K562 (cell line): Measurements from ENCODE around the gene TSSK2. TPM values are rescaled to one million over a fixed set of nuclear protein-coding genes. Genes with fewer than 3 reads are reported as not detected.

ENCODE experiments used
- AFF4 ChIP-seq: sonication (generic); formaldehyde crosslinking; IDR thresholded peaks from 2 replicates; pipeline ENCODE4 v1.8.0; 2023; ENCODE audit warnings: mild to moderate bottlenecking, missing genetic modification reagents
- ATF7 ChIP-seq: fragments of 450-650 bp; IDR thresholded peaks from 2 replicates; pipeline ENCODE4 v1.7.1; 2014; ENCODE audit warnings: mild to moderate bottlenecking, moderate library complexity
- CEBPB ChIP-seq: fragments of 450-650 bp; IDR thresholded peaks from 2 replicates; pipeline ENCODE4 v1.6.1; 2016; ENCODE audit warnings: missing genetic modification characterization, missing compliant biosample characterization
- CREB3L1 ChIP-seq: fragments of 450-650 bp; IDR thresholded peaks from 2 replicates; pipeline ENCODE4 v1.6.1; 2014; ENCODE audit warnings: low read depth, mild to moderate bottlenecking, moderate library complexity, borderline replicate concordance
- ETV5 ChIP-seq: sonication (generic); formaldehyde crosslinking; IDR thresholded peaks from 2 replicates; pipeline ENCODE4 v1.4.0; 2020; ENCODE audit warnings: low read depth, mild to moderate bottlenecking, missing genetic modification reagents
- EWSR1 ChIP-seq: fragments of 450-650 bp; IDR thresholded peaks from 2 replicates; pipeline ENCODE4 v1.6.1; 2018; ENCODE audit warnings: borderline replicate concordance, mild to moderate bottlenecking, low read depth, moderate library complexity; ENCODE audit not compliant: partially characterized antibody
- GTF2E2 ChIP-seq: fragments of 200-800 bp; sonication (Bioruptor generic); IDR thresholded peaks from 2 replicates; pipeline ENCODE4 v1.6.1; 2016; ENCODE audit warnings: missing genetic modification characterization, missing compliant biosample characterization
- HINFP ChIP-seq: fragments of 450-650 bp; conservative IDR thresholded peaks from 2 replicates; pipeline ENCODE4 v1.6.1; 2016; ENCODE audit warnings: missing genetic modification characterization, low read depth, mild to moderate bottlenecking, control low read depth, missing compliant biosample characterization
- MLLT1 ChIP-seq, 2 experiments: fragments of 450-650 bp; IDR thresholded peaks; 2 replicates each; pipeline ENCODE4 v1.6.1; 2016
- POLR3G ChIP-seq: IDR thresholded peaks from 2 replicates; pipeline ENCODE4 v1.6.1; 2011; ENCODE audit not compliant: insufficient read length, insufficient replicate concordance; ENCODE audit errors: extremely low read depth
- RBFOX2 ChIP-seq: fragments of 200-400 bp; formaldehyde crosslinking; IDR thresholded peaks from 2 replicates; pipeline ENCODE4 v1.6.1; 2017; ENCODE audit warnings: low read depth, mild to moderate bottlenecking, low read length, moderate library complexity
- SRSF1 ChIP-seq: fragments of 200-400 bp; formaldehyde crosslinking; IDR thresholded peaks from 2 replicates; pipeline ENCODE4 v1.6.1; 2017; ENCODE audit warnings: mild to moderate bottlenecking, low read depth, low read length, moderate library complexity
- TCF7 ChIP-seq: sonication (generic); IDR thresholded peaks from 2 replicates; pipeline ENCODE4 v1.6.1; 2016; ENCODE audit warnings: antibody characterized with exemption, borderline replicate concordance
- TFAM ChIP-seq: fragments of 250-450 bp; sonication (Bioruptor Pico); conservative IDR thresholded peaks from 2 replicates; pipeline ENCODE4 v1.5.0; 2021; ENCODE audit warnings: mild to moderate bottlenecking, moderate library complexity
- THRAP3 ChIP-seq: fragments of 450-650 bp; IDR thresholded peaks from 2 replicates; pipeline ENCODE4 v1.6.1; 2016; ENCODE audit warnings: mild to moderate bottlenecking, inconsistent platforms, borderline replicate concordance
- ZBTB26 ChIP-seq: fragments of 450-650 bp; formaldehyde crosslinking; IDR thresholded peaks from 2 replicates; pipeline ENCODE4 v1.4.0; 2022; ENCODE audit warnings: missing genetic modification characterization
- ZNF239 ChIP-seq: fragments of 250-450 bp; sonication (Bioruptor Pico); IDR thresholded peaks from 2 replicates; pipeline ENCODE4 v1.4.0; 2020; ENCODE audit warnings: mild to moderate bottlenecking
- ZNF511 ChIP-seq: sonication (generic); formaldehyde crosslinking; IDR thresholded peaks from 2 replicates; pipeline ENCODE4 v1.8.0; 2022; ENCODE audit warnings: mild to moderate bottlenecking, missing genetic modification reagents
- ZNF830 ChIP-seq: fragments of 250-450 bp; sonication (Bioruptor Pico); IDR thresholded peaks from 2 replicates; pipeline ENCODE4 v1.5.0; 2021; ENCODE audit warnings: mild to moderate bottlenecking
- polyA plus RNA-seq, 8 experiments: library from polyadenylated mRNA; depleted of rRNA in 4 of 8; stranded (reverse) in 5 of 8; unstranded in 3 of 8; fragments of >200 nt; fragmentation: Nextera tagmentation in 2 of 8; fragmentation: Illumina TruSeq in 1 of 8; extraction: Ambion mirVana in 2 of 8; extraction: Trizol in 1 of 8; gene quantifications; 2 replicates each; pipeline versions ENCODE4 v1.2.1 to v1.2.3, GENCODE V29; 2011 to 2014; ENCODE audit warnings: inconsistent platforms in 1 of 8, missing spikeins in 1 of 8
- total RNA-seq, 7 experiments: library from RNA; depleted of rRNA in 6 of 7; stranded (reverse); fragments of >200 nt in 6 of 7; fragmentation: Illumina TruSeq in 2 of 7; extraction: Trizol in 2 of 7; gene quantifications; 2 replicates each; pipeline versions ENCODE4 v1.2.1 to v1.2.3, GENCODE V29; 2011 to 2021; ENCODE audit warnings: low replicate concordance in 1 of 7

Gene TSSK2
- total and polyA plus RNA-seq, 9 of the 15 experiments (the other 6 are each of a cell fraction or from before 2014, with no cell fraction given), result 0.04 TPM; not detected in 8

GRCh38 chr22:19176732-19177131, 45.6 kb downstream of the TSSK2 start (continued):
- TF ChIP-seq AFF4 (no peak), ZNF830 (CRISPR knock-in tag) (no peak), TFAM (CRISPR knock-in tag) (no peak), ZNF239 (CRISPR knock-in tag) (no peak), GTF2E2 (tag) (no peak), POLR3G (no peak), ZBTB26 (CRISPR knock-in tag) (peak; percentile 73; the same call in 1 of the 2 replicates), EWSR1 (no peak), CEBPB (tag) (no peak), SRSF1 (no peak), CREB3L1 (no peak), RBFOX2 (no peak), TCF7 (no peak), ZNF511 (no peak), ETV5 (CRISPR knock-in tag) (no peak), HINFP (tag) (no peak), ATF7 (no peak), MLLT1 (IDR thresholded peaks at IDR 0.05) (no peak), THRAP3 (no peak)
